GM19239 (cell line): ENCODE data around the gene GRHL3.

Source experiments
- DNase-seq: peaks from one replicate; pipeline ENCODE4 v3.0.0; 2011; ENCODE audit warnings: low spot score; ENCODE audit not compliant: insufficient read length
- FAIRE-seq: peaks from 2 replicates; lab custom pipeline; 2011; peaks lifted over from hg19 to GRCh38; lab: Jason Lieb, UNC

The GRHL3 gene

GRCh38 chr1:24388331-24388885 is 69.3 kb downstream of the GRHL3 start:
- DNase-seq (no peak), FAIRE-seq (no peak)

DNA sequence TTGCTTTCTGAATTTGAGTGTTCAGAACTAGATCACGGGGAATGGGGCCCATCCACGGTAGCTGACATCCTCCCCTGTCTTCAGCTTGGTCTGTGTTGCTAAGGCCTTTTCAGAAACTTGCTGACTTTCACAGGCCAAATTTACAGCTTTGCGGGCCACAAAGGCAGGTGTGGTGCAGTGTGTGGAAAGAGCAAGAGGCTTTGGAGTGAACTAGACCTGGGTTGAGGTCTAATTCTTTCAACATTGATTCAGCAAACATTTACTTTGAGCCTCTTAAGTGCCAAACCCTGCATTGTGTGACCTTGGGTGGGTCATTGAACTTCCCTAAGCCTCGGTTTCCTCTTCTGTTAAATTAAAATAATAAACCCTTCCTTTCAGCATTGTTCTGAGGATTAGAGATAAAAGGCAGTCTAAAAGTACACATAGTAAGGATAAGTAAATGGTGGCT is 70.1 kb downstream of the GRHL3 start:
- DNase-seq: no peak
- FAIRE-seq: no peak

- FAIRE-seq (no peak), DNase-seq (no peak)
These were observed 72.0 kb downstream of the GRHL3 start for GRCh38 chr1:24390924-24391782.

- DNase-seq: no peak
- FAIRE-seq: peak; percentile 94
These were observed 72.9 kb downstream of the GRHL3 start for GRCh38 chr1:24391882-24392603.

GRCh38 chr1:24392604-24392946 is 73.4 kb downstream of the GRHL3 start:
- DNase-seq (no peak), FAIRE-seq (no peak)

DNA sequence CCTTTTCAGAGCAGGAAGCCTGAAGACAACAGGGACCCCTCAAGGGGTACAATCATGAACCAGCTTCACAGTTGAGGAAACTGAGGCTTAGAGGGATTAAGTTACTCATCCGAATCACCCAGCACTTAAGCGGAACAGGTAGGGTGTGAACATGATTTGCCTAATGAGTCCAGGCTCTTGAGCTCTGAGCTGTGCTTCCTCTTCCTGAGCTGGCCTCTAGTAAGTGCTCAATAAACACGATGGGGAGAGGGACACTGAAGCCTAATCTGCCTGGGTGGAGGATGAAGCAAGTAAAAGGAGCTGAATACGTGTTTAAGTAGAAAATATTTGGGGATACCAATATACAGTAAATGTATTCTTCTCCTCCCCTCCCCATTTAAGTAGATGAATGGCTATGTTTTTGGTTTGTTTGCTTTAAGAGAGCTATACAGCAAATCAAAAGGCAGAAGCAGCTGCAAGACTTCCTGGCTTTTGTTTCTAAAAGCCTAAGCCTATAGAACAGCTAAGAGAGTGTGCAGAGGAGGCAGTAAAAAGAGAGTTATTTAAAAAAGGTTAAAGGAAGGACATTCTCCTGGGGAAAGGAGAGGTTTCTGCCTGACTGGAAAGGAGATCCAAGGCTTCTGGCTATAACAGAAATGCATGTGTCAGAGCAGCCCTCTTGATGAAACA is 74.0 kb downstream of the GRHL3 start:
- FAIRE-seq: peak; percentile 91
- no peak for DNase-seq

DNA sequence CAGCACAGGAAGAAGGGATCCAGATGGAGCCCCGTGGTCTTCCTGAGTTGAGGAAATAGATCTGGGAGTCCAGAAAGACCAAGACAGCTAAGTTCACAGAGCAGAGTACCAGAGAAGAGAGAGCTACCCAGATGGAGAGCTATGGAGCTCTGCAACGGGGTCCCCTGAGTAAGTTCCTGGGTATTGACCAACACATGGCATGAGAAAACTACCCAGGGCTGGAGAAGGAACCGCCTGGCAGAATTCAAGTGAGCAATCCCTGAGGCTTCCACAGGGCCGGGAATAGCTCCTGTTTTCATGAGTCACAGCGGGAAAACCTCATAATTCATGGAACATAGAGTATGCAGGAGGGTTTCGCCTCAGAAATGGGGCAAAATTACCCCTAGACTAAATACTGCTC is 74.7 kb downstream of the GRHL3 start:
- FAIRE-seq (no peak), DNase-seq (no peak)

DNA sequence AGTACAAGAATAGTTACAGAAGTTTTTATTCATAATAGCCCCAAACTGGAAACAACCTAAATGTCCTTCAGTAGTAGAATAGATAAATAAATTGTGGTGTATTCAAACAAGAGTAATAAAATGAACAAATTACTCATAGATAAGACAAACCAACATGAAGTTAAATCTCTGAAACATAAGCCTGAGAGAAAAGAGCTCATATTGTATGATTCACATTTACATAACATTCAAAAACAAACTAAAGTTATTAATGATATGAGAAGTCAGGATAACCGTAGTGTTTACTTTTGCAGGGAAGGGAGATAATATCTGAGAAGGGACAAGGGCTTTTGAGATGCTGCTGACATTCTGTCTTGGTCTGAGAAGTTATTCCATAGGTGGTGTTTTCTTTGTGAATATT is 80.9 kb downstream of the GRHL3 start:
- peak; percentile 40 for FAIRE-seq
- DNase-seq: no peak

GRCh38 chr1:24403806-24404205 is 84.6 kb downstream of the GRHL3 start:
- FAIRE-seq (no peak), DNase-seq (no peak)
